NOMO-1 (cell line): ENCODE data around the gene RPS10.
"Not testable (repeated sequence)": the region's sequence is repeated elsewhere in the genome, so short reads cannot be mapped to it uniquely, and the experiment has no call there.

Experiments
- DNase-seq, 2 experiments: peaks; one replicate each; lab custom pipeline; 2025; ENCODE audit not compliant: unreplicated experiment in 2 of 2; lab: John Stamatoyannopoulos, UW

The RPS10 gene

DNA sequence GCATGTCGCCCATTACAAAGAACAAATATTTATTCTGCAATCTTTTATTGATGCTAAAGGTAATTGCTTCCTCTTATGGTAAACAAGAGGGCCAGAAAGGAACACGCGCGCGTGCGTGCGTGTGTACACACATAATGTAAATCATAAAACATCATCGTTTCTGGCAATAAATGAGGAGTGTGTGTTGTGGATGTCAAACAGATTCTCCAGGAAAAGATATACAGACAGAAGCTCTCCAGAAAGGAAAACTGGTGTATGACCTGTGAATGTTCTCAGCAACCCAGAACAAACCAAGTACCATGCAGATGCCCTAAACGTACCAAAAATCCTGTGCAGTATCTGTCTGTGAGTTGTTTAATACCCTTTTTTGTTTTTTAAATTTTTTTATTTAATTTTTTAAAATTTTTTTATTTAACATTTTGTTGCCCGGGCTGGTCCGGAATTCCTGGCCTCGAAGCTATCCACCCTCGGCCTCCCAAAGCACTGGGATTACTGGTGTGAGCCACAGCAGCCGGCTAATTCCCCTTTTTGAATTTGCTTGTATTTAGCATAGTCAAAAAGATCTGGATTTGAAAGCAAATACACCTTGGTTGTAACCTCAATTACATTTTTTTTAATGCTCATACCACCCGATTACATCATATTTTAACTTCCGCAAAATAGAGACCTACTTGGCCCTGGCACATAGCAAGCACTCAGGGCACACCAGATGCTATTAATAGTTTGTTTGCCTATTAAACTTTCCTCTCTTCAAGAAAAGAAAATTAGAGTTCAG lies 32.5 kb downstream of the RPS10 start:
- peak; percentile 77 to 86 for DNase-seq

DNA sequence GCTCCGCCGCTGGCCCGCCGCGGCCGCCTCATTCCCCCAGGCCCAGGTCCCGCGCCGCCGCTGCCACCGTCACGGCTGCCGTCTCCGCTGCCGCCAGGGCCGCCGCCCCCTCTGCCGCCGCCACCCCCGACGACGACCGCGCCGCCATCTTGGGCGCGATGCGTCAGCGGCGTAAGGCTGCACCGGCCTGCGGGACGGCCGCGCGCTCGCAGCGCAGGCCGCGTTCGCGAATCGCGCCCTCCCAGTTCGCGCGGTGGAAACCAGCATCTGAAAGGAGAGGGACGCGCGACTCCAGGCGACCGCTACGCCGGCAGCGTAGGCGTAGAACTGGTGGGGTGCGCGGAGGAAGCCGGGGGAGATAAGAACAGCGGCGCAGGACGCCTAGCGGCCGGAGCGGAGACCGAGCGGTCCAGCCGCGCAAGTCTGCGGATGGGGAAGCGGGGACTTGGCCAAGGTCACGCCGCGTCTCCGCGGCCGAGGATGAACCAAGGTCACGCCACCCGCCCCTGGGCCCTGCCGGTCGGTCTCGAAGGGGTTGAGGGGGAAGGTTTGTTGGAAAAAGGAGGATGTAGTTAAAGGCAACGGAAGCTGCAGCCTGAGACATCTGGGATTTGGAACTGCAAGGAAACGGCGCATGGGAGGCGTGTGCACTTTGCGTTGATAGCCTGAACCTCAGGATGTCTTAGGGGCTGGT lies 33.2 kb downstream of the RPS10 start, which contains the start of gene NUDT3:
Gene NUDT3 (minus strand): TSS at position 173 of the 694 bp plus-strand sequence. CDS start 307 bp downstream, outside the sequence.
- DNase-seq, result peak; percentile 92 to 95

DNA sequence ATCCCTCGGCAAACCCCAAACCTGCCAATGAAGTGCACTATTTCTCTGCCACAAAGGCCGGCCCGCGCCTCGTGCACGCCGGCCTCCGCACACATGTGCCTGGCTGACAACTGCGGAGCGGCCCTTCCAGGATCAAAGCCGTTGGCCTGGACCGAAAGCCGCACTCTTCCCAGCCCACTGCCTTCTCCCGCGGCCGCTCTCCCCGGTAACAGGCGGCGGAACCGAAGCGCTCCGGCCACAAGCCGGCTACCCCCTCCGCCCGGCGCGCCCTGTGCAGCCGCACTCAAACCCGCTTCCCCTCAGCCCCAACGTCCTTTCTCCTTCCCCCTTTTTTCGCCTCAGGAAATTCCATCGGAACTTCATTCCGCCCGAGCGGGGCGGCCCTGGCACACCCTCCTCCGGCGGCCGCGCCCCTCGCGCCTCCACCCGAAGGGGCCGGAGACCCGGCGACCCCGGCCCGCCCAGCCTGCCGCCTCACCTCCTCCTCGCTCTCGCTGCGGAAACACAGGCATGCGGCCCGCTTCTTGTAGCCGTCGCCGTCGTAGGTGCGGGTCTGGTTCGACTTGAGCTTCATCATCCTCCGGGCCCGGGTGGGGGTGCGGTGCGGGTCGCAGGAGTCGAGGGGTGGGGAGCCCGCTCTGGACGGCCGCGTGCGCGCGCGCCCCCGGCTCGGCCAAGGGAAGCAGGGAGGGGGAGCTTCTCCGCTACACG lies 33.9 kb downstream of the RPS10 start:
- DNase-seq, result peak; percentile 40 to 44

DNA sequence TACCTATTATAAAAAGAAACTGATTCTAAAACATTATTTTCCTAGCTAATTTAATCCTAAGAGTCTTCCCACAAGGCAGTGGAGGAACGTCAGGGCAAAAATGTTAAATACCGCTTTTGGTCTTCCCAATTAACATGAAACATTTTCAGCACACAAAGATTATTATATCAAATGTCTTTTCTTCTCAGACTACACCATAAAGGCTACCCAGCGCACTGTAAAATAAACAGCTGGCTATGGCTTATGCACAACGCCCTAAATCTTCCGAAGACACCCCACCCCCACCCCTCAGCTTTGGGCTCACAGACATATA lies 34.4 kb downstream of the RPS10 start:
- DNase-seq, result no peak

DNA sequence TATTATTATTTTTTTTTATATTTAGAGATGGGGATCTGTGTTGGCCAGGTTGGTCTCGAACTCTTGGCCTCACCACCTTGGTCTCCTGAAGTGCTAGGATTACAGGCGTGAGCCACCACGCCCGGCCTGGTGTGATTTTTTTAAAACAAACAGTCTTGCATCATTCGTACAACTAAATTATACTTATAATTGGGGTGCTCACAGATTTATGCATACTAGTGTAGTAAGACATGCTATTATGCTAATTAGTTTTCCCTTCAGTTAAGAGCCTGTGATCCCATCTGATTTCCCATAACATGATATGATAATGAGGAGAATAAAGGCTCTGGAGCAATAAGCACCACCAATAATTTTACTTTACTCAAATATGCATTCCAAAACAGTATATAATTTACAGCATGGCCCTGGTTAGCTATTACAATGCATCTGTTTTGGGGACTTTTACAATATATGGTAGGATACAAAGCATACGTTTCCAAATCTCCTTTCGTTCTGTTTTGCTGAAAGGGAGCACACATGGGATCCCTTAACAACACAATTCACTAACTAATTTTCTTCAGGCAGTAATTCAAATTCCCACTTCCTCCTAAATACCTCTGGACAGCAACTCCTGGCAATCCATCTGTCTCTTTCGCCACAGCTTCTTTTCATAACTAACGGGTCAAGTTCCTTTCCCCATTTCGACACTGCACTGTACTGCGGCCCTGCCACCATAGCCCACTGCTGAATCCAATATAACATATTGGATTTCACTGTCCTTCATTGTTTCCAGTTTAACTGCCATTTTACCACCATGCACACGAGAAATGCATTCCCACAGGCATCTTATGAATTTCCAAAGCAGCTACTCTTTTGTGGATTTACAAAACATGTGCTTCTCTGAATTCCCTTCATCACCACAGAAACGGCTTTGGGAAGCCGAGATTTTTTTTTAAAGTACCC lies 35.1 kb downstream of the RPS10 start:
- peak; percentile 40 to 55 for DNase-seq

DNA sequence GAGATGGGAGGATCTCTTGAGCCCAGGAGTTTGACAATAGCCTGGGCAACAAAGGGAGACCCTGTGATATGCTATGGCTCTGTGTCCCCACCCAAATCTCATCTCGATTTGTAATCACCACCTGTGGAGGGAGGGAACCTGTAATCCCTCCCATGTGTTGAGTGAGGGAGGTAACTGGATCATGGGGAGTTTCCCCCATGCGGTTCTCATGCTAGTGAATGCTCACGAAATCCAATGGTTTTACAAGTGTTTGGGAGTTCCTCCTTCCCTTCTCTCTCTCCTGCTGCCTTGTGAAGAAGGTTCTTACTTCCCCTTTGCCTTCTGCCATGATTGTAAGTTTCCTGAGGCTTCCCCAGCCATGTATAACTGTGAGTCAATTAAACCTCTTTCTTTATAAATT lies 36.8 kb downstream of the RPS10 start:
- no peak for DNase-seq

DNA sequence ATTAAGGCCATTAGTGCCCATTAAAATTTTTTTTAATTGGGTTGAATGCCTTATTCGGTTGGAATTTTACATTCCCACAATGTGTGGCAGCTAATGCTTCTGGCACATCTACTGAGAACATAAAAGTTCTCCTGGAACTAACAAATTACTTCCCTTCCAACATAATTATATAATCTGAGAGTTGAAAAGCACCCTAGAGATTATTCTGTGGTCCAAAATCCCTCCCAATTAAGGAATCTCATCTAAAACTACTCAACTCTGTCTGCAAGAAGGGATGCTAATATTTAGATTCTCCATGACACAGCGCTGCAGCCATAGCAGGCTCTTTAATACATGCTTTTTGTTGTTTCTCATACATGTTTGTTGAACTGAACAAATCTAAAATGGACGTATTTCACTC lies 37.4 kb downstream of the RPS10 start:
- DNase-seq, result no peak

DNA sequence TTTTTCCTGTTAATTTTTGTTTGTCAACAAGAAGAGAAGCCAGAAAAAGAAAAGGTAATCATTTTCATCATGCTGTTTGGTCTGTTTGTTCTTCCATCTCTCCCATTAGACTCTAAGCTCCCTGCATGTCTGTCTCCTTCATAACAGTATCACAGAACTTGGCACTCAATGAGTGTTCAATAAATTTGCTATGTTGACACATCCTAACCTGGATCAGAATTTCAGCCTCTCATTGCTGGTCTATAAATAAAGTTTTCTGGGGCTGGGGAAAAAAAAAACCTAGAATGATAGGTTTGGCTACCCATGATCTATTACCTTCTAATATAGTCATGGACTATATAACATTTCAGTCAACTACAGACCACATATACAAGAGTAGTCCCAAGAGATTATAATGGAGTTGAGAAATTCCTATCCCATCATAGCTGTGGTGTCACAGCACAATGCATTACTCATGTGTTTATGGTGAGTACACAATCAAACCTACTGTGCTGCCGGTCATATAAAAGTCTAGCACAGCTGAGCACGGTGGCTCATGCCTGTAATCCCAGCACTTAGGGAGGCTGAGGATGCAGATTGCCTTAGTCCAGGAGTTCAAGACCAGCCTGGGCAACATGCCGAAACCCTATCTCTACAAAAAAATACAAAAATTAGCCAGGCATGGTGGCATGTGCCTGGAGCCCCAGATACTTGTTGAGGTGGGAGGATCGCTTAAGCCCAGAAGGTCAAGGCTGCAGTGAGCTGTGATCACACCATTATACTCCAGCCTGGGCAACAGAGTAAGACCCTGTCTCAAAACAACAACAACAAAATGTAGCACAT lies 39.3 kb downstream of the RPS10 start:
- DNase-seq, result no peak

DNA sequence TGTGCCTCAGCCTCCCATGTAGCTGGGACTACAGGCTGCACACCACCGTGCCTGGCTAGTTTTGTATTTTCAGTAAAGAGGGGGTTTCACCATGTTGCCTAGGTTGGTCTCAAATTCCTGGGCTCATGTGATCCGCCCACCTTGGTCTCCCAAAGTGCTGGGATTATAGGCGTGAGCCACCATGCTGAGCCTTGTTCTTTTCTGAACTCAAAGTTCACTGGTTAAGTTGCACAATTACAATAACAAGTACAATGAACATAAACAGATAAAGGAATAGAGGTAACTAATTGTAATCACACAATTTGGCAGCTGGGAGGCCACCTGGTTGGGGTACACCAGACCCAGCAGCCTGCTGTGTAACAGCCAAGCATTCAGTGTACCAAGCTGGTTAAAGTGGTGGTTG lies 40.1 kb downstream of the RPS10 start:
- DNase-seq, result no peak

DNA sequence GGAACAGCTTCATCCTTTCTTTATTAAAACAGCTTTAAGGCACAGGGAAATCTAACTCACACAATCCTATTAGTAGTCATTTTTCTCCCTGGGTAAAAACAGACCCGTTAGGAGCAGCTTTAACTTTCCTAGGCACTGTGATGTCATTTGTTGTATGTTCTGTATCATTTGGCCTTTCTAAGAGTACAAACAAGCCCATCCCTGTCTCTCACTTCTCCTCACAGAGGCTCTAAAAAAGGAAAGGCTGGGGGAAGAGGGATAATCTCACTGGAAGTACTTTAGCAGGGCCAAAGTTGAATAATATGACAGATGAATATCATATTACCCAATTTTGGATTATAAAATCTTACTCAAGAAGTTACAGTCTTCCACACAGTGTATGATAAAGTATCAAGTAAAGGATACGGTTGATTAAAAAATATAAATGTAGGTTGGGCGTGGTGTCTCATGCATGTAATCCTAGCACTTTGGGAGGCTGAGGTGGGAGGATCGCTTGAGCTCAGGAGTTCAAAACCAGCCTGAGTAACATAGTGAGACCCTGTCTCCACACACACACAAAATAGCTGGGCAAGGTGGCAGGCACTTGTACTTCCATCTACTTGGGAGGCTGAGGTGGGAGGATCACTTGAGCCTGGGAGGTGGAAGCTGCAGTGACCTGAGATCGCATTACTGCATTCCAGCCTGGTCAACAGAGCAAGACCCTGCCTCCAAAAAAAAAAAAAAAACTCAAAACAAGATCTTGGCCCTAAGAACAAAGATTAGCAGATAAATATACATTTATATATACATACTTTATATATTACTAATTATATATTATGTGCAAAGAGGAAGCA lies 41.3 kb downstream of the RPS10 start:
- no peak for DNase-seq

DNA sequence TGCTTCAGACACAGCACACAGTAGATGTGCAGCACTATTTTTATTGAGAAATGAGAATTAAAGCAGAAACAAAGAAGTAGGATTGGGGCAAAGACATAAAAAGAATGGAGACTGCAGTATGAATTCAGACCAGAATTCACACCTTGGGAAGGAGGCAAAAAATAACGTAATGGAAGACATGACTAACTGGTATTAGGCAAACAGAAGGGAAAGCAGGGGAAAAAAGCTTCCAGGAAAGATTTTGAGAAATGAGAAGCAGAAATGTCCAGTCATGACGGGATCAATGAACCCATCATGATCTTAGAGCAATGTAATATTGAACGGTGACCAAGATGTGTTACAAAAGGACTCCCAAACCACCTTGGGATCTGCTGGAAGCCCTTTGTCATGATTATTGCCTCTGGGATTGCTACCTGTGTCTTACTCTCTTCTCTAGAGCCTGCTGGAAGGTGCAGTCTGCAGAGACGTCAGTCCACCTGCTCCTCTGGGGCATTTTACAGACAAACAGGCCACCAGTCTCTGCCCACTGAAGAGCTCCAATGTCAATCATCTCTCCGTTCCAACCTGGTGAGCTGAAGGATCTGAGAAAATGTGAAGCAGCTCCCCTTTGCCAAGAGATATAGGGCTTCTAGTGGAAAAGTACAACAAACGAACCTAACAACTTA lies 42.1 kb downstream of the RPS10 start:
- no peak for DNase-seq

DNA sequence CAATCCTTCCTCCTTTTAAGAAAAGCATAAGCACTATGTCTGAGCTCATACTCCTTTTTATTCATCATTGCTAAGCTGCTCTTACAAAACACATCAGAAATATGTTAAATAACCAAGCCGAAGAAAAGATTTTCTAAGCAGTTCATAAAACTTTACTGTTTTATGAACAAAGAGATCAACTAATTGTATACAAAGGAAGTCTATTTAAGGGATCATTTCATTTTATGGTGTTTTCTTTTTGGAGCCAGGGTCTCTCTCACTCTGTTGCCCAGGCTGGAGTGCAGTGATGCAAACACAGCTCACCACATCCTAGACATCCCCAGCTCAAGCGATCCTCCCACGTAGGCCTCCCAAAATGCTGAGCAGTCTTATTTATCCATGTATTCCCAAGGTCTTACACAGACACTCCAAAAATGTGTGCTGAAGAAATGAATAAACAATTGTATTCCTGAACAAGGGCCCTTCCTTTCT lies 42.7 kb downstream of the RPS10 start:
- no peak for DNase-seq

DNA sequence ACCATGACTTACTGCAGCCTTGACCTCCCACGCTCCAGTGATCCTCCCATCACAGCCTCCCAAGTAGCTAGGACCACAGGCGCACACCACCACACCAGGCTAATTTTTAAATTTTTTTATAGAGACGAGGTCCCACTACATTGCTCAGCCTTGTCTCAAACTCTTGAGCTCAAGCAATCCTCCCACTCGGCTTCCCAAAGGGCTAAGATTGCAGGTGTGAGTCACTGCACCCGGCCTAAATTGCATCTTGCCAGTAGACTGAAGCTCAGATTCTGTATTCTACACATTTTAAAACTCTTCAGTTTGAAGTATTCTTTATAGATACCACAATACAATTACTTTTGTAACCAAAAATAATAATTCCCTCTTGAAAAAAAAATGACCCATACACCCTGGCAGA lies 44.8 kb downstream of the RPS10 start:
- no peak for DNase-seq

DNA sequence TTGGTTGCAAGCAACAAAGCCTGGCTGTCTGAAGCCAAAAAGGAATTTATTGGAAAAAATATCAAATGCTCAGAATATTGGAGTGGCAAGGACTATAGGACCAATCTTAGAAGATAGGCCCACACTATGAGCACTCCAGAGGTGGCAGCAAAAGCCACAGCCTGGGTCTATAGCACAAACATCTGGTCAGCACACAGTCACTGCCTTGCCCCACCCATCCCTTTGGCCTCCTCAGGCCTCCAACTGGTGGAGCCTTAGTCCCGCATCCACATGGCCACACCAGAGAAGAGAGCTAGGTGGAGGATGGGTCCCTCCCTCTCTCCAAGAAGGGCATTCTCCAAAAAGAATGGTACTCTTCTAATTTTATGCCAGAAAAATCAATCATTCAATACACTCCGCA lies 47.4 kb downstream of the RPS10 start:
- DNase-seq, result no peak

DNA sequence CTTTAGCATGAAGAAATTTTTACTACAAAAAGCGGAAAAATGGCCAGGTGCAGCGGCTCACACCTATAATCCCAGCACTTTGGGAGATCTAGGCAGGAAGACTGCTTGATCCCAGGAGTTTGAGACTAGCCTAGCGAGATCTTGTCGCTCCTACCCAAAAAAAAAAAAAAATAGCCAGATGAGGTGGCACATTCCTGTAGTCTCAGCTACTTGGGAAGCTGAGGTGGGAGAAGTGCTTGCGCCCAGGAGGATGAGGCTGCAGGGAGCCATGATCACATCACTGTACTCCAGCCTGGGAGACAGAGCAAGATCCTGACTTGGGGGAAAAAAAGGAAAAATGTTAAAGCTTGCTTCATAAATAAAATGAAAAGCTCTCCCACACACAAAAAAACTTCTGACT lies 47.9 kb downstream of the RPS10 start:
- no peak for DNase-seq

DNA sequence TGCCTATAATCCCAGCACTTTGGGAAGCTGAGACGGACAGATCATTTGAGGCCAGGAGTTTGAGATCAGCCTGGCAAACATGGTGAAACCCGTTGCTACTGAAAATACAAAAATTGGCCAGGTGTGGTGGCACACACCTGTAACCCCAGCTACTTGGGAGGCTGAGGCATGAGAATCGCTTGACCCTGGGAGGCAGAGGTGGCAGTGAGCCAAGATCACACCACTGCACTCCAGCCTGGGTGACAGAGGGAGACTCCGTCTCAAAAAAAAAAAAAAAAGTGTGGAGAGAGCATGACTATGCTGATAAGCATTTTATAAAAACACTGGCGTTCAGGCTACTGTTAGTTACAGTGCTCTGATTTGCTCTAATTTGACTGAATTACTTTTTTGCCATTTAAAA lies 48.3 kb downstream of the RPS10 start:
- not testable (repeated sequence) for DNase-seq

DNA sequence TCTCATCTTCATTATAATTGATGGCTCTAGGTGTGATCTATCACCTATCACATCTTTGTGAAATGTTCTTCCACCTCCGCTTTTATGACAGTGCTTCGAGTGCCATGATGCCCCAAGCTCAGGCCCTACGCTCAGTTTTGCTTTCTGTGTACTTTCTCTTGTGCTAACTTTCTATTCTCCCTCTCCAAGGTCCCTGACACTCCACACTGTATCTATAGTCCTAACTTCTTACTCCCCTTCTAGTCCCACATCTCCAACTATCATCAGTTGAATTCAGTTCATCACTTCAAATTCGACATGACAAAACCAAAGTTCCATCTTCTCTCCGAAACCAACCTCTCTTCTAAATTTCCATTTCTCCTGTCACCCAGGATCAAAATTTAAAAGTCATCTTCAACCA lies 50.0 kb downstream of the RPS10 start:
- no peak for DNase-seq

DNA sequence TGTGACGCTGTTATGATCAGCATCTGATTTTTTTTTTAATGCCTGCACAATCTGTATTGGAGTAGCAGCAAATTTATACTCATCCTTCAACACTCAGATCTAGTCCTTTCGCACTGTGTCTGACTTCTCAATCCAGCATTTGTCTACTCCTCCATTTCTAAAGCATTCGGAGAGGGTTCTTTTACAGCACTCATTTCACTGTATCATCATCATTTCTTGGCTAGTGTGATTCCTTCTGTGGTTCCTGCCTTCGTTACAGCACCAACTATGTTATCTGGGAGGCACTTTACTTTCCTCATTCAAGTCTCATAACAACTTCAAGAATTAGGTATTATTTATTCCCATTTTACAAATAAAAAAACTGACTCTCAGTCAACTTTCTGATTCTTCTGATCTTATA lies 51.4 kb downstream of the RPS10 start:
- no peak for DNase-seq
